ENCODE measurements around the gene NKX2-2.

Gene NKX2-2

GRCh38 chr20:21508230-21509078 is 5.4 kb downstream of the NKX2-2 start:
- DNase-seq = no peak
- TF ChIP-seq POLR2A (IDR thresholded peaks at IDR 0.05; ENCODE audit: low read length) (no peak), GATA1 (IDR thresholded peaks at IDR 0.05; ENCODE audit: low read depth, low read length) (no peak)

- TF ChIP-seq POLR2A (IDR thresholded peaks at IDR 0.05; ENCODE audit: low read length) (no peak), GATA1 (IDR thresholded peaks at IDR 0.05; ENCODE audit: low read depth, low read length) (no peak)
- DNase-seq = no peak
Measured at GRCh38 chr20:21507400-21508229, 6.2 kb downstream of the NKX2-2 start.

GRCh38 chr20:21505810-21506530 is 7.9 kb downstream of the NKX2-2 start:
- TF ChIP-seq GATA1 (IDR thresholded peaks at IDR 0.05; ENCODE audit: low read depth, low read length) (no peak), POLR2A (IDR thresholded peaks at IDR 0.05; ENCODE audit: low read length) (no peak)
- peak; percentile 68 to 76 for DNase-seq

GRCh38 chr20:21505161-21505809 is 8.6 kb downstream of the NKX2-2 start:
- TF ChIP-seq POLR2A (IDR thresholded peaks at IDR 0.05; ENCODE audit: low read length) (no peak), GATA1 (IDR thresholded peaks at IDR 0.05; ENCODE audit: low read depth, low read length) (no peak)
- peak; percentile 57 to 75 for DNase-seq

GRCh38 chr20:21504323-21504722 is 9.5 kb downstream of the NKX2-2 start:
- DNase-seq = no peak
- TF ChIP-seq POLR2A (IDR thresholded peaks at IDR 0.05; ENCODE audit: low read length) (no peak), GATA1 (IDR thresholded peaks at IDR 0.05; ENCODE audit: low read depth, low read length) (no peak)

- no peak for DNase-seq
- TF ChIP-seq GATA1 (IDR thresholded peaks at IDR 0.05; ENCODE audit: low read depth, low read length) = no peak
- TF ChIP-seq POLR2A (IDR thresholded peaks at IDR 0.05; ENCODE audit: low read length) = no peak
Measured at GRCh38 chr20:21503345-21503744, 10.5 kb downstream of the NKX2-2 start.

GRCh38 chr20:21501184-21501583 is 12.7 kb downstream of the NKX2-2 start:
- TF ChIP-seq POLR2A (IDR thresholded peaks at IDR 0.05; ENCODE audit: low read length) = no peak
- no peak for TF ChIP-seq GATA1 (IDR thresholded peaks at IDR 0.05; ENCODE audit: low read depth, low read length)
- no peak for DNase-seq

- DNase-seq = no peak
- no peak for TF ChIP-seq POLR2A (IDR thresholded peaks at IDR 0.05; ENCODE audit: low read length)
- TF ChIP-seq GATA1 (IDR thresholded peaks at IDR 0.05; ENCODE audit: low read depth, low read length) = no peak
Measured at GRCh38 chr20:21500599-21500998, 13.3 kb downstream of the NKX2-2 start.

GRCh38 chr20:21499641-21500040 is 14.2 kb downstream of the NKX2-2 start:
- TF ChIP-seq POLR2A (IDR thresholded peaks at IDR 0.05; ENCODE audit: low read length) (no peak), GATA1 (IDR thresholded peaks at IDR 0.05; ENCODE audit: low read depth, low read length) (no peak)
- no peak for DNase-seq

- TF ChIP-seq POLR2A (IDR thresholded peaks at IDR 0.05; ENCODE audit: low read length) = no peak
- no peak for TF ChIP-seq GATA1 (IDR thresholded peaks at IDR 0.05; ENCODE audit: low read depth, low read length)
- no peak for DNase-seq
Measured at GRCh38 chr20:21498635-21499034, 15.2 kb downstream of the NKX2-2 start.

- no peak for TF ChIP-seq POLR2A (IDR thresholded peaks at IDR 0.05; ENCODE audit: low read length)
- no peak for TF ChIP-seq GATA1 (IDR thresholded peaks at IDR 0.05; ENCODE audit: low read depth, low read length)
- no peak for DNase-seq
Measured at GRCh38 chr20:21498195-21498594, 15.7 kb downstream of the NKX2-2 start.

GRCh38 chr20:21496452-21496851 is 17.4 kb downstream of the NKX2-2 start:
- DNase-seq = no peak

GRCh38 chr20:21493049-21493448 is 20.8 kb downstream of the NKX2-2 start:
- TF ChIP-seq GATA1 (IDR thresholded peaks at IDR 0.05; ENCODE audit: low read depth, low read length) (no peak), POLR2A (IDR thresholded peaks at IDR 0.05; ENCODE audit: low read length) (no peak)
- no peak for DNase-seq

More at GRCh38 chr20:21496452-21496851, 17.4 kb downstream of the NKX2-2 start:
- TF ChIP-seq GATA1 (IDR thresholded peaks at IDR 0.05; ENCODE audit: low read depth, low read length) (no peak), POLR2A (IDR thresholded peaks at IDR 0.05; ENCODE audit: low read length) (no peak)
